K562 (cell line): ENCODE results near the gene TMC5. TPM values are rescaled to one million over a fixed set of nuclear protein-coding genes. Genes with fewer than 3 reads are reported as not detected.

Source experiments
- ATAC-seq: fragments of 200-7000 bp; cut with Tn5 transposase; 3 replicates; pipeline ENCODE4 v1.9.1; 2020; ENCODE audit warnings: moderate library complexity
- BruUV-seq: library from RNA; stranded (reverse); fragments of 400-500 nt; replicated peaks from 2 replicates; lab custom pipeline; 2021; lab: Mats Ljungman, UMichigan
- CTCF ChIA-PET: fragments of 300-600 bp; formaldehyde crosslinking; extraction: SDS; loops from one replicate; lab custom pipeline; 2021; ENCODE audit warnings: low intra/inter-chr PET ratio; lab: Yijun Ruan, JAX
- POLR2A ChIA-PET: fragments of 300-600, 350-650 bp; sonication (Branson Sonifier 250); formaldehyde crosslinking; extraction: SDS; loops from one replicate; lab custom pipeline; 2021; ENCODE audit warnings: antibody characterized with exemption, inconsistent platforms; lab: Yijun Ruan, JAX
- DNase-seq, 4 experiments: peaks; one replicate each; pipeline versions ENCODE4 v3.0.0 to v3.0.0-alpha.2; 2011 to 2018; ENCODE audit warnings: low spot score in 3 of 4, mixed read lengths in 3 of 4; ENCODE audit errors: extremely low read depth in 1 of 4
- FAIRE-seq: peaks from 2 replicates; lab custom pipeline; 2011; peaks lifted over from hg19 to GRCh38; lab: Jason Lieb, UNC
- H2AFZ ChIP-seq: 2 replicates; pipeline ENCODE4 v1.6.0; 2011; ENCODE audit warnings: low read depth, low read length, control low read depth, inconsistent platforms
- H3K27ac ChIP-seq: fragments of 200-600 bp; 3 replicates; pipeline ENCODE4 v1.8.0; 2011; ENCODE audit warnings: low read depth, mild to moderate bottlenecking, control low read depth, inconsistent platforms, low read length, moderate library complexity, mixed read lengths; ENCODE audit errors: extremely low read depth
- H3K27me3 ChIP-seq, 2 experiments: fragments of 300-600 bp in 1 of 2; 2 replicates in 1 of 2; 3 replicates in 1 of 2; pipeline versions ENCODE4 v1.6.0 to v1.8.0; 2011; ENCODE audit warnings: inconsistent platforms in 2 of 2, low read length in 2 of 2, mild to moderate bottlenecking in 1 of 2, mixed read lengths in 1 of 2, moderate library complexity in 1 of 2; ENCODE audit not compliant: control insufficient read depth in 2 of 2, insufficient read depth in 2 of 2
- H3K36me3 ChIP-seq: fragments of 300-600 bp; 3 replicates; pipeline ENCODE4 v1.8.0; 2011; ENCODE audit warnings: mild to moderate bottlenecking, low read length, inconsistent platforms; ENCODE audit not compliant: control insufficient read depth, insufficient read depth
- H3K4me1 ChIP-seq, 2 experiments: fragments of 200-600 bp in 1 of 2; replicated peaks in 1 of 2; 2 replicates in 1 of 2; 3 replicates in 1 of 2; pipeline versions ENCODE4 v1.5.1 to v1.8.0; 2011; ENCODE audit warnings: inconsistent platforms in 2 of 2, low read length in 2 of 2, mild to moderate bottlenecking in 1 of 2, mixed read lengths in 1 of 2, moderate library complexity in 1 of 2; ENCODE audit not compliant: control insufficient read depth in 2 of 2, insufficient read depth in 2 of 2
- H3K4me2 ChIP-seq: 2 replicates; pipeline ENCODE4 v1.6.1; 2011; ENCODE audit warnings: low read length, control low read depth, inconsistent platforms, mixed read lengths; ENCODE audit not compliant: insufficient read depth
- H3K4me3 ChIP-seq: fragments of 200-600 bp; sonication (generic), shearing (Covaris generic); 2 replicates; pipeline ENCODE4 v1.5.1; 2016; ENCODE audit warnings: control low read depth, inconsistent platforms
- H3K79me2 ChIP-seq: fragments of 200-600 bp; 3 replicates; pipeline ENCODE4 v1.8.0; 2011; ENCODE audit warnings: low read length, inconsistent platforms; ENCODE audit not compliant: control insufficient read depth, insufficient read depth
- H3K9ac ChIP-seq, 2 experiments: 2 replicates each; pipeline versions ENCODE4 v1.6.0 to v1.6.1; 2011; ENCODE audit warnings: low read depth in 2 of 2, low read length in 2 of 2, control low read depth in 1 of 2, inconsistent platforms in 1 of 2, mild to moderate bottlenecking in 1 of 2, mixed read lengths in 1 of 2; ENCODE audit not compliant: insufficient read depth in 1 of 2
- H3K9me1 ChIP-seq: one replicate; pipeline ENCODE4 v1.6.0; 2011; ENCODE audit warnings: inconsistent platforms, mild to moderate bottlenecking, low read length, moderate library complexity; ENCODE audit not compliant: control insufficient read depth, insufficient read depth
- H3K9me3 ChIP-seq: replicated peaks from 2 replicates; pipeline ENCODE4 v1.5.1; 2011; ENCODE audit warnings: low read depth, low read length, inconsistent platforms; ENCODE audit not compliant: control insufficient read depth, insufficient read depth
- H4K20me1 ChIP-seq: replicated peaks from 2 replicates; pipeline ENCODE4 v1.6.1; 2011; ENCODE audit warnings: low read length, inconsistent platforms, mixed read lengths; ENCODE audit not compliant: control insufficient read depth, insufficient read depth
- CBFA2T2 ChIP-seq: fragments of 450-650 bp; conservative IDR thresholded peaks from 2 replicates; pipeline ENCODE4 v1.6.1; 2017; ENCODE audit warnings: mild to moderate bottlenecking
- E2F3 ChIP-seq: fragments of 250-450 bp; sonication (Bioruptor Pico); IDR thresholded peaks from 2 replicates; pipeline ENCODE4 v1.4.0; 2020; ENCODE audit warnings: mild to moderate bottlenecking
- ETS2 ChIP-seq: IDR thresholded peaks from 2 replicates; pipeline ENCODE4 v1.6.1; 2016; ENCODE audit warnings: borderline replicate concordance, missing genetic modification characterization, mild to moderate bottlenecking, moderate library complexity, missing compliant biosample characterization; ENCODE audit not compliant: poor library complexity, severe bottlenecking
- SMAD2 ChIP-seq: fragments of 150-350 bp; IDR thresholded peaks from 2 replicates; pipeline ENCODE4 v1.6.1; 2014; ENCODE audit warnings: low read depth, mild to moderate bottlenecking, low read length
- SNIP1 ChIP-seq: fragments of 450-650 bp; IDR thresholded peaks from 2 replicates; pipeline ENCODE4 v1.7.1; 2017; ENCODE audit warnings: low read depth, mild to moderate bottlenecking
- SRSF3 ChIP-seq: fragments of 200-400 bp; formaldehyde crosslinking; IDR thresholded peaks from 2 replicates; pipeline ENCODE4 v1.6.1; 2016; ENCODE audit warnings: mild to moderate bottlenecking, low read length, moderate library complexity; ENCODE audit not compliant: insufficient read depth
- SUPT5H ChIP-seq: fragments of 450-650 bp; IDR thresholded peaks from 2 replicates; pipeline ENCODE4 v1.6.1; 2016
- TAF15 ChIP-seq: fragments of 200-400 bp; formaldehyde crosslinking; IDR thresholded peaks from 2 replicates; pipeline ENCODE4 v1.6.1; 2017; ENCODE audit warnings: mild to moderate bottlenecking, low read depth, low read length, moderate library complexity
- THRAP3 ChIP-seq: fragments of 450-650 bp; IDR thresholded peaks from 2 replicates; pipeline ENCODE4 v1.6.1; 2016; ENCODE audit warnings: mild to moderate bottlenecking, inconsistent platforms, borderline replicate concordance
- TRIM28 ChIP-seq: fragments of 450-650 bp; IDR thresholded peaks from 2 replicates; pipeline ENCODE4 v1.6.1; 2017
- ZKSCAN8 ChIP-seq: fragments of 200-800 bp; sonication (Bioruptor generic); IDR thresholded peaks from 2 replicates; pipeline ENCODE4 v1.6.1; 2016; ENCODE audit warnings: missing genetic modification characterization, missing compliant biosample characterization
- ZNF561 ChIP-seq: fragments of 450-650 bp; formaldehyde crosslinking; conservative IDR thresholded peaks from 2 replicates; pipeline ENCODE4 v1.4.0; 2020; ENCODE audit warnings: mild to moderate bottlenecking, moderate library complexity
- ZNF655 ChIP-seq: fragments of 250-450 bp; sonication (Bioruptor Pico); IDR thresholded peaks from 2 replicates; pipeline ENCODE4 v1.5.0; 2021
- WGBS: fragments of 100-300 bp; shearing (Covaris generic); methylation state at CpG from one replicate; pipeline ENCODE4 v1.1.6; 2016; ENCODE audit warnings: low coverage, mixed read lengths; ENCODE audit not compliant: insufficient coverage; ENCODE audit errors: missing lambda C conversion rate; 5-methylcytosine and 5-hydroxymethylcytosine counted together
- in situ Hi-C: fragments of 300-500 bp; cut with MboI; formaldehyde crosslinking; loops from 4 replicates; pipeline ENCODE4 v1.15.0; 2018; ENCODE audit warnings: inconsistent platforms, mixed read lengths
- intact Hi-C: fragments of 100-400 bp; cut with micrococcal nuclease; formaldehyde crosslinking; loops from 2 replicates; pipeline ENCODE4 v1.14.2; 2022
- polyA plus RNA-seq, 8 experiments: library from polyadenylated mRNA; depleted of rRNA in 4 of 8; stranded (reverse) in 5 of 8; unstranded in 3 of 8; fragments of >200 nt; fragmentation: Nextera tagmentation in 2 of 8; fragmentation: Illumina TruSeq in 1 of 8; extraction: Ambion mirVana in 2 of 8; extraction: Trizol in 1 of 8; gene quantifications; 2 replicates each; pipeline versions ENCODE4 v1.2.1 to v1.2.3, GENCODE V29; 2011 to 2014; ENCODE audit warnings: inconsistent platforms in 1 of 8, missing spikeins in 1 of 8
- total RNA-seq, 7 experiments: library from RNA; depleted of rRNA in 6 of 7; stranded (reverse); fragments of >200 nt in 6 of 7; fragmentation: Illumina TruSeq in 2 of 7; extraction: Trizol in 2 of 7; gene quantifications; 2 replicates each; pipeline versions ENCODE4 v1.2.1 to v1.2.3, GENCODE V29; 2011 to 2021; ENCODE audit warnings: low replicate concordance in 1 of 7

The TMC5 gene
- total and polyA plus RNA-seq, 9 of the 15 experiments (the other 6 are each of a cell fraction or from before 2014, with no cell fraction given) = 0.83 to 2.6 (median 1.6) TPM

GRCh38 chr16:19406891-19407491 lies 10.7 kb upstream of the TMC5 start:
- Histone ChIP-seq H3K9ac (no peak overlapping the region), H3K27ac (no peak overlapping the region), H3K4me1 (peaks cover 0 to 9% of the 10 kb centered on the region in 2 experiments; a peak in 1 of 5 replicates), H2AFZ (no peak overlapping the region), H3K9me1 (no peaks in the 10 kb centered on the region), H3K4me3 (no peak overlapping the region), H4K20me1 (no peaks in the 10 kb centered on the region), H3K27me3 (no peaks in the 10 kb centered on the region; a peak in 2 of 5 replicates), H3K79me2 (no peaks in the 10 kb centered on the region), H3K36me3 (no peaks in the 10 kb centered on the region), H3K9me3 (peaks cover 3% of the 10 kb centered on the region; the same call in 1 of the 2 replicates), H3K4me2 (no peak overlapping the region)
- DNase-seq (no peak), FAIRE-seq (no peak), ATAC-seq (no peak)
- TF ChIP-seq CBFA2T2 (no peak), E2F3 (CRISPR knock-in tag) (no peak), SRSF3 (no peak), ZNF655 (no peak), ZKSCAN8 (no peak), SNIP1 (no peak), TRIM28 (no peak), SUPT5H (no peak), SMAD2 (no peak), THRAP3 (no peak), ETS2 (no peak), ZNF561 (no peak), TAF15 (no peak)
- in situ Hi-C loops = no loop called here
- intact Hi-C loops = no loop called here
- CTCF ChIA-PET = no interaction called here
- POLR2A ChIA-PET = interaction anchor here (1.2 to 1.7 kb wide), 2 partner anchors 11 to 13 kb away, joined by 3 to 4 read pairs; no protein-coding TSS in a partner anchor
- no TSS peak for BruUV-seq
- WGBS = 13% methylated on average over 4 of the region's 5 CpGs
